GM19099 (cell line): ENCODE results near the gene RPN2.

Source experiments
- POLR2A ChIP-seq: IDR thresholded peaks from 3 replicates; pipeline ENCODE4 v1.6.1; 2011; ENCODE audit warnings: low read depth; ENCODE audit not compliant: insufficient read length; ENCODE audit errors: extremely low read depth

The RPN2 gene

GRCh38 chr20:37178839-37179682 lies at the start of gene RPN2, which contains the start of gene MROH8:
TSS of gene RPN2 (plus strand) at chr20:37179330. CDS start at chr20:37179357, 27 bp downstream.
TSS of gene MROH8 (minus strand) at chr20:37179548.
- TF ChIP-seq POLR2A, result peak; percentile 82

- no peak for TF ChIP-seq POLR2A
These were observed 47.6 kb upstream of the RPN2 start for GRCh38 chr20:37131486-37131885.

GRCh38 chr20:37133952-37134351 lies 45.2 kb upstream of the RPN2 start:
- no peak for TF ChIP-seq POLR2A

GRCh38 chr20:37137547-37137946 lies 41.6 kb upstream of the RPN2 start:
- TF ChIP-seq POLR2A, result no peak

- no peak for TF ChIP-seq POLR2A
These were observed 36.4 kb upstream of the RPN2 start for GRCh38 chr20:37142708-37143107.

- TF ChIP-seq POLR2A, result no peak
These were observed 34.2 kb upstream of the RPN2 start for GRCh38 chr20:37144856-37145404.

- no peak for TF ChIP-seq POLR2A
These were observed 31.9 kb upstream of the RPN2 start for GRCh38 chr20:37147250-37147649.

- TF ChIP-seq POLR2A, result no peak
These were observed 27.6 kb upstream of the RPN2 start for GRCh38 chr20:37151529-37151928.

GRCh38 chr20:37152284-37152683 lies 26.8 kb upstream of the RPN2 start:
- no peak for TF ChIP-seq POLR2A

GRCh38 chr20:37154684-37155298 lies 24.3 kb upstream of the RPN2 start:
- no peak for TF ChIP-seq POLR2A

- TF ChIP-seq POLR2A, result no peak
These were observed 23.1 kb upstream of the RPN2 start for GRCh38 chr20:37155987-37156386.

GRCh38 chr20:37158248-37158647 lies 20.9 kb upstream of the RPN2 start:
- TF ChIP-seq POLR2A, result no peak

GRCh38 chr20:37160683-37161082 lies 18.4 kb upstream of the RPN2 start:
- no peak for TF ChIP-seq POLR2A

- TF ChIP-seq POLR2A, result no peak
These were observed 17.1 kb upstream of the RPN2 start for GRCh38 chr20:37161830-37162549.

- no peak for TF ChIP-seq POLR2A
These were observed 16.5 kb upstream of the RPN2 start for GRCh38 chr20:37162646-37163045.
